HepG2 (cell line): ENCODE data around the gene HACD1. TPM values are rescaled to one million over a fixed set of nuclear protein-coding genes. Genes with fewer than 3 reads are reported as not detected.

Source experiments
- ATAC-seq: fragments of 200-7000 bp; cut with Tn5 transposase; 3 replicates; pipeline ENCODE4 v1.9.1; 2020; ENCODE audit warnings: mild to moderate bottlenecking, moderate library complexity
- BruUV-seq: library from RNA; stranded (reverse); fragments of 400-500 nt; replicated peaks from 2 replicates; lab custom pipeline; 2021; lab: Mats Ljungman, UMichigan
- CTCF ChIA-PET: fragments of 300-600 bp; formaldehyde crosslinking; extraction: SDS; loops from one replicate; lab custom pipeline; 2021; ENCODE audit warnings: low total read pairs, inconsistent platforms, low intra/inter-chr PET ratio; lab: Yijun Ruan, JAX
- POLR2A ChIA-PET: fragments of 350-600 bp; sonication (Branson Sonifier 250); formaldehyde crosslinking; loops from one replicate; lab custom pipeline; 2020; ENCODE audit warnings: antibody characterized with exemption, inconsistent platforms; lab: Yijun Ruan, JAX
- DNase-seq: peaks from one replicate; pipeline ENCODE4 v3.0.0-alpha.2; 2015; ENCODE audit warnings: low spot score
- FAIRE-seq: peaks from 3 replicates; lab custom pipeline; 2011; peaks lifted over from hg19 to GRCh38; lab: Jason Lieb, UNC
- H2AFZ ChIP-seq: one replicate; pipeline ENCODE4 v1.6.1; 2011; ENCODE audit warnings: low read length, inconsistent platforms
- H3K27ac ChIP-seq: fragments of 300-600 bp; 3 replicates; pipeline ENCODE4 v1.8.0; 2011; ENCODE audit warnings: mixed run types, mild to moderate bottlenecking, mixed read lengths, low read length, inconsistent platforms; ENCODE audit not compliant: insufficient read depth; ENCODE audit errors: extremely low read length
- H3K27me3 ChIP-seq, 2 experiments: fragments of 200-600 bp in 1 of 2; 2 replicates in 1 of 2; 3 replicates in 1 of 2; pipeline versions ENCODE4 v1.6.0 to v1.8.0; 2011; ENCODE audit warnings: low read length in 2 of 2, mild to moderate bottlenecking in 2 of 2, moderate library complexity in 2 of 2, inconsistent platforms in 1 of 2; ENCODE audit not compliant: insufficient read depth in 2 of 2, control insufficient read depth in 1 of 2
- H3K36me3 ChIP-seq, 2 experiments: fragments of 200-600 bp in 1 of 2; replicated peaks in 1 of 2; 2 replicates in 1 of 2; 3 replicates in 1 of 2; pipeline versions ENCODE4 v1.5.1 to v1.8.0; 2011; ENCODE audit warnings: low read length in 2 of 2, inconsistent platforms in 1 of 2; ENCODE audit not compliant: insufficient read depth in 2 of 2, control insufficient read depth in 1 of 2
- H3K4me1 ChIP-seq: 2 replicates; pipeline ENCODE4 v1.5.1; 2012; ENCODE audit warnings: low read length, inconsistent platforms; ENCODE audit not compliant: insufficient read depth
- H3K4me2 ChIP-seq: 2 replicates; pipeline ENCODE4 v1.6.0; 2011; ENCODE audit warnings: low read depth, low read length, inconsistent platforms
- H3K4me3 ChIP-seq, 3 experiments: fragments of 200-600 bp in 1 of 3; sonication (generic), shearing (Covaris generic) in 1 of 3; replicated peaks in 1 of 3; 2 replicates each; pipeline ENCODE4 v1.5.1; 2011 to 2016; ENCODE audit warnings: low read length in 3 of 3, inconsistent platforms in 2 of 3, low read depth in 2 of 3, mild to moderate bottlenecking in 2 of 3, control low read depth in 1 of 3, mixed read lengths in 1 of 3; ENCODE audit not compliant: insufficient read depth in 1 of 3
- H3K79me2 ChIP-seq: one replicate; pipeline ENCODE4 v1.6.1; 2011; ENCODE audit warnings: low read length, inconsistent platforms; ENCODE audit not compliant: insufficient read depth
- H3K9ac ChIP-seq: 2 replicates; pipeline ENCODE4 v1.6.0; 2011; ENCODE audit warnings: mild to moderate bottlenecking, low read depth, low read length, inconsistent platforms; ENCODE audit not compliant: insufficient read depth
- H3K9me3 ChIP-seq: 2 replicates; pipeline ENCODE4 v1.5.1; 2012; ENCODE audit warnings: mild to moderate bottlenecking, low read length
- H4K20me1 ChIP-seq: 2 replicates; pipeline ENCODE4 v1.6.0; 2011; ENCODE audit warnings: inconsistent platforms, mild to moderate bottlenecking, low read length, moderate library complexity; ENCODE audit not compliant: insufficient read depth
- ADNP ChIP-seq: sonication (generic); formaldehyde crosslinking; IDR thresholded peaks from 2 replicates; pipeline ENCODE4 v1.4.0; 2020; ENCODE audit warnings: missing genetic modification reagents
- DDIT3 ChIP-seq: sonication (generic); formaldehyde crosslinking; IDR thresholded peaks from 2 replicates; pipeline ENCODE4 v1.4.0; 2020; ENCODE audit warnings: mild to moderate bottlenecking, missing genetic modification reagents
- FIP1L1 ChIP-seq: fragments of 200-400 bp; formaldehyde crosslinking; IDR thresholded peaks from 2 replicates; pipeline ENCODE4 v1.6.1; 2018; ENCODE audit warnings: low read depth, mild to moderate bottlenecking, low read length, moderate library complexity, borderline replicate concordance; ENCODE audit not compliant: insufficient read depth
- FOXA1 ChIP-seq, 2 experiments: fragments of 450-650 bp in 1 of 2; sonication (generic) in 1 of 2; formaldehyde crosslinking in 1 of 2; IDR thresholded peaks; 2 replicates each; pipeline versions ENCODE4 v1.4.0 to v1.6.1; 2016 to 2020; ENCODE audit warnings: missing genetic modification reagents in 1 of 2
- GFI1 ChIP-seq: sonication (generic); formaldehyde crosslinking; IDR thresholded peaks from 2 replicates; pipeline ENCODE4 v1.5.0; 2020; ENCODE audit warnings: missing genetic modification reagents, mild to moderate bottlenecking, borderline replicate concordance
- GTF3A ChIP-seq: sonication (generic); formaldehyde crosslinking; conservative IDR thresholded peaks from 2 replicates; pipeline ENCODE4 v1.4.0; 2020; ENCODE audit warnings: mild to moderate bottlenecking, missing genetic modification reagents
- HOXA3 ChIP-seq: sonication (generic); formaldehyde crosslinking; IDR thresholded peaks from 2 replicates; pipeline ENCODE4 v1.5.0; 2020; ENCODE audit warnings: missing genetic modification reagents
- HOXA9 ChIP-seq: sonication (generic); formaldehyde crosslinking; IDR thresholded peaks from 2 replicates; pipeline ENCODE4 v1.8.1; 2022; ENCODE audit warnings: missing genetic modification reagents, mild to moderate bottlenecking, moderate library complexity, borderline replicate concordance
- MED13 ChIP-seq: sonication (generic); formaldehyde crosslinking; IDR thresholded peaks from 2 replicates; pipeline ENCODE4 v1.5.0; 2020; ENCODE audit warnings: missing genetic modification reagents
- MEIS2 ChIP-seq: sonication (generic); formaldehyde crosslinking; IDR thresholded peaks from 2 replicates; pipeline ENCODE4 v1.9.0; 2021; ENCODE audit warnings: mild to moderate bottlenecking, missing genetic modification reagents
- MXD3 ChIP-seq: IDR thresholded peaks from 2 replicates; pipeline ENCODE4 v1.6.1; 2016; ENCODE audit warnings: mild to moderate bottlenecking, missing biosample characterization, missing genetic modification reagents
- RNF2 ChIP-seq: fragments of 450-650 bp; conservative IDR thresholded peaks from 2 replicates; pipeline ENCODE4 v1.6.1; 2016; ENCODE audit warnings: low read depth
- TAF1 ChIP-seq: sonication (generic); formaldehyde crosslinking; IDR thresholded peaks from 2 replicates; pipeline ENCODE4 v1.4.0; 2020; ENCODE audit warnings: missing genetic modification reagents
- ZMYM2 ChIP-seq: sonication (generic); formaldehyde crosslinking; IDR thresholded peaks from 2 replicates; pipeline ENCODE4 v1.8.0; 2022; ENCODE audit warnings: mild to moderate bottlenecking, missing genetic modification reagents
- ZNF224 ChIP-seq: sonication (generic); formaldehyde crosslinking; IDR thresholded peaks from 2 replicates; pipeline ENCODE4 v1.5.0; 2020; ENCODE audit warnings: mild to moderate bottlenecking, missing genetic modification reagents
- ZNF232 ChIP-seq: sonication (generic); formaldehyde crosslinking; IDR thresholded peaks from 2 replicates; pipeline ENCODE4 v1.4.0; 2020; ENCODE audit warnings: missing genetic modification reagents, borderline replicate concordance
- ZNF333 ChIP-seq: sonication (generic); formaldehyde crosslinking; IDR thresholded peaks from 2 replicates; pipeline ENCODE4 v1.4.0; 2020; ENCODE audit warnings: mild to moderate bottlenecking, missing genetic modification reagents, borderline replicate concordance
- ZNF34 ChIP-seq: sonication (generic); formaldehyde crosslinking; IDR thresholded peaks from 2 replicates; pipeline ENCODE4 v1.4.0; 2020; ENCODE audit warnings: mild to moderate bottlenecking, missing genetic modification reagents, borderline replicate concordance
- WGBS: methylation state at CpG from one replicate; pipeline ENCODE4 v1.1.6; 2017; ENCODE audit warnings: low lambda C conversion rate; 5-methylcytosine and 5-hydroxymethylcytosine counted together
- in situ Hi-C: cut with HindIII; loops from 2 replicates; pipeline ENCODE4 v1.10.0; 2017; ENCODE audit warnings: low pct_unique_long_range_greater_than_20kb; ENCODE audit not compliant: extremely low pct_ligation_motif_present
- intact Hi-C: fragments of 100-400 bp; cut with micrococcal nuclease; formaldehyde crosslinking; loops from one replicate; pipeline ENCODE4 v1.10.0; 2022; ENCODE audit not compliant: unreplicated experiment
- polyA plus RNA-seq, 8 experiments: library from polyadenylated mRNA; depleted of rRNA in 3 of 8; stranded (reverse) in 7 of 8; unstranded in 1 of 8; fragments of >200 nt; fragmentation: Illumina TruSeq in 4 of 8; extraction: Trizol in 4 of 8; gene quantifications; 2 replicates each; pipeline versions ENCODE4 v1.2.1 to v1.2.3, GENCODE V29; 2011 to 2016; ENCODE audit warnings: low read depth in 4 of 8, missing spikeins in 1 of 8, mixed read lengths in 1 of 8; ENCODE audit not compliant: insufficient read depth in 1 of 8
- total RNA-seq, 5 experiments: library from RNA; depleted of rRNA; stranded (reverse); fragments of >200 nt; fragmentation: Illumina TruSeq; extraction: Trizol; gene quantifications; 2 replicates each; pipeline ENCODE4 v1.2.3, GENCODE V29; 2016; ENCODE audit warnings: low read depth in 1 of 5
- TF ChIP-seq, protein P1 (sequence below): sonication (generic); formaldehyde crosslinking; IDR thresholded peaks from 2 replicates; pipeline ENCODE4 v1.8.0; 2022; ENCODE audit warnings: mild to moderate bottlenecking, missing genetic modification reagents
- TF ChIP-seq, protein P2 (sequence below): IDR thresholded peaks from 2 replicates; pipeline ENCODE4 v1.6.1; 2016; ENCODE audit warnings: missing compliant biosample characterization, missing genetic modification reagents, borderline replicate concordance

The HACD1 gene
- total and polyA plus RNA-seq, 2 of the 13 experiments (the other 11 are each of a cell fraction or from before 2014, with no cell fraction given) = 43.4 to 47.6 TPM

DNA sequence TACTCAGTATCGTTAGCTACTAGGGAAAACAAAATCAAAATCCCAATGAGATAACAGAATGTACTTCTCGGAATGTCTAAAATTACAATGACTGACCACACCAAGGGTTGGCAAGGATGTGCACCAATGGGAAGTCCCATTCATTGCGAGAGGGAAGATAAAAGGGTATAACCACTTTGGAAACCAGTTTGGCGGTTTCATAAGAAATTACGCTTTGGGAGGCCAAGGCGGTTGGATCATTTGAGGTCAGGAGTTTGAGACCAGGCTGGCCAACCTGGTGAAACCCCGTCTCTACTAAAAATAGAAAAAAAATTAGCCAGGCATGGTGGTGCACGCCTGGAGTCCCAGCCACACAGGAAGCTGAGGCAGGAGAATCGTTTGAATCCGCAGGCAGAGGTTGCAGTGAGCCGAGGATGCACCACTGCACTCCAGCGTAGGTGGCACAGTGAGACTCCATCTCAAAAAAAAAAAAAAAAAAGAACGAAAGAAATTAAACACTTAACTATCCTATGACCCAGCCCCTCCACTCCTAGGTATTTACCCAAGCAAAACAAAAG lies 7.6 kb downstream of the HACD1 start:
- WGBS = 97% methylated on average over 13 of the region's 13 CpGs
- Histone ChIP-seq H3K27me3 (no peaks in the 10 kb centered on the region), H3K9ac (no peak overlapping the region), H4K20me1 (no peaks in the 10 kb centered on the region; the same call in 1 of the 2 replicates), H3K4me1 (no peaks in the 10 kb centered on the region), H3K4me3 (no peak overlapping the region), H3K36me3 (0 out of 5 replicates have a peak, but pooled peaks cover 0 to 3% of the 10 kb centered on the region in 2 experiments), H3K79me2 (no peaks in the 10 kb centered on the region), H3K27ac (no peak overlapping the region), H3K9me3 (no peaks in the 10 kb centered on the region), H2AFZ (no peak overlapping the region), H3K4me2 (no peak overlapping the region)
- no peak for DNase-seq
- POLR2A ChIA-PET = no interaction called here
- no TSS peak for BruUV-seq
- in situ Hi-C loops = loop anchor here (5.0 to 25.0 kb wide), 3 partner anchors 133 to 605 kb away; no protein-coding TSS in a partner anchor
- FAIRE-seq = no peak
- intact Hi-C loops = loop anchor here (10.0 kb wide), 1 partner anchor 605 kb away; no protein-coding TSS in a partner anchor
- ATAC-seq = no peak
- CTCF ChIA-PET = interaction anchor here (2.7 kb wide), 1 partner anchor 133 kb away, joined by 43 read pairs; no protein-coding TSS in a partner anchor
- no peak for TF ChIP-seq HOXA9 (CRISPR knock-in tag)
- TF ChIP-seq GTF3A (CRISPR knock-in tag) = no peak
- TF ChIP-seq ZNF224 = no peak
- TF ChIP-seq DDIT3 (CRISPR knock-in tag) = no peak
- TF ChIP-seq ZNF34 (CRISPR knock-in tag) = no peak
- no peak for TF ChIP-seq MED13
- no peak for TF ChIP-seq MEIS2 (CRISPR knock-in tag)
- no peak for TF ChIP-seq GFI1 (CRISPR knock-in tag)
- TF ChIP-seq ADNP = no peak
- no peak for TF ChIP-seq FOXA1 (IDR thresholded peaks at IDR 0.05)
- TF ChIP-seq FOXA1 (CRISPR knock-in tag; IDR thresholded peaks at IDR 0.05) = no peak
- TF ChIP-seq, protein P1, sequence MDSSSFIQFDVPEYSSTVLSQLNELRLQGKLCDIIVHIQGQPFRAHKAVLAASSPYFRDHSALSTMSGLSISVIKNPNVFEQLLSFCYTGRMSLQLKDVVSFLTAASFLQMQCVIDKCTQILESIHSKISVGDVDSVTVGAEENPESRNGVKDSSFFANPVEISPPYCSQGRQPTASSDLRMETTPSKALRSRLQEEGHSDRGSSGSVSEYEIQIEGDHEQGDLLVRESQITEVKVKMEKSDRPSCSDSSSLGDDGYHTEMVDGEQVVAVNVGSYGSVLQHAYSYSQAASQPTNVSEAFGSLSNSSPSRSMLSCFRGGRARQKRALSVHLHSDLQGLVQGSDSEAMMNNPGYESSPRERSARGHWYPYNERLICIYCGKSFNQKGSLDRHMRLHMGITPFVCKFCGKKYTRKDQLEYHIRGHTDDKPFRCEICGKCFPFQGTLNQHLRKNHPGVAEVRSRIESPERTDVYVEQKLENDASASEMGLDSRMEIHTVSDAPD (CRISPR knock-in tag) = no peak
- no peak for TF ChIP-seq HOXA3
- TF ChIP-seq RNF2 = no peak
- TF ChIP-seq FIP1L1 = no peak
- no peak for TF ChIP-seq TAF1 (CRISPR knock-in tag)
- no peak for TF ChIP-seq ZMYM2 (CRISPR knock-in tag)
- no peak for TF ChIP-seq MXD3 (CRISPR knock-in tag)
- no peak for TF ChIP-seq ZNF232 (CRISPR knock-in tag)
- no peak for TF ChIP-seq ZNF333 (CRISPR knock-in tag)
- TF ChIP-seq, protein P2, sequence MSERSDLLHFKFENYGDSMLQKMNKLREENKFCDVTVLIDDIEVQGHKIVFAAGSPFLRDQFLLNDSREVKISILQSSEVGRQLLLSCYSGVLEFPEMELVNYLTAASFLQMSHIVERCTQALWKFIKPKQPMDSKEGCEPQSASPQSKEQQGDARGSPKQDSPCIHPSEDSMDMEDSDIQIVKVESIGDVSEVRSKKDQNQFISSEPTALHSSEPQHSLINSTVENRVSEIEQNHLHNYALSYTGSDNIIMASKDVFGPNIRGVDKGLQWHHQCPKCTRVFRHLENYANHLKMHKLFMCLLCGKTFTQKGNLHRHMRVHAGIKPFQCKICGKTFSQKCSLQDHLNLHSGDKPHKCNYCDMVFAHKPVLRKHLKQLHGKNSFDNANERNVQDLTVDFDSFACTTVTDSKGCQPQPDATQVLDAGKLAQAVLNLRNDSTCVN = no peak
